ENCODE results near the gene ARMH2.
"Not testable (repeated sequence)": the region's sequence is repeated elsewhere in the genome, so short reads cannot be mapped to it uniquely, and the experiment has no call there.

The ARMH2 gene

GRCh38 chr6:24779416-24780016 is 19.2 kb downstream of the ARMH2 start:
- Histone ChIP-seq H3K36me3 (ENCODE audit: control insufficient read depth, insufficient read depth, low read length) (peaks cover 50% of the 10 kb centered on the region), H3K9me3 (ENCODE audit: control insufficient read depth, low read length) (no peaks in the 10 kb centered on the region), H3K4me1 (ENCODE audit: control insufficient read depth, insufficient read depth, low read length, poor library complexity, severe bottlenecking) (no peaks in the 10 kb centered on the region), H3K27ac (ENCODE audit: low read depth, low read length, severe bottlenecking) (no peak overlapping the region), H3K4me3 (ENCODE audit: extremely low read depth, insufficient read depth, low read length, poor library complexity, severe bottlenecking) (no peak overlapping the region)
- 89 to 91% methylated on average over 1 to 2 of the region's 3 CpGs for WGBS, 2 experiments (ENCODE audit: insufficient coverage in 2 of 2)

GRCh38 chr6:24778878-24779277 is 19.8 kb downstream of the ARMH2 start:
- H3K4me1 ChIP-seq (ENCODE audit: control insufficient read depth, insufficient read depth, low read length, poor library complexity, severe bottlenecking), result no peaks in the 10 kb centered on the region
- peaks cover 44% of the 10 kb centered on the region for H3K36me3 ChIP-seq (ENCODE audit: control insufficient read depth, insufficient read depth, low read length)
- H3K27ac ChIP-seq (ENCODE audit: low read depth, low read length, severe bottlenecking), result no peak overlapping the region
- H3K4me3 ChIP-seq (ENCODE audit: extremely low read depth, insufficient read depth, low read length, poor library complexity, severe bottlenecking), result no peak overlapping the region
- H3K9me3 ChIP-seq (ENCODE audit: control insufficient read depth, low read length), result no peaks in the 10 kb centered on the region

- no peak overlapping the region for H3K4me3 ChIP-seq (ENCODE audit: extremely low read depth, insufficient read depth, low read length, poor library complexity, severe bottlenecking)
- no peaks in the 10 kb centered on the region for H3K4me1 ChIP-seq (ENCODE audit: control insufficient read depth, insufficient read depth, low read length, poor library complexity, severe bottlenecking)
- no peaks in the 10 kb centered on the region for H3K9me3 ChIP-seq (ENCODE audit: control insufficient read depth, low read length)
- no peak overlapping the region for H3K27ac ChIP-seq (ENCODE audit: low read depth, low read length, severe bottlenecking)
- WGBS, 2 experiments (ENCODE audit: insufficient coverage in 2 of 2), result 91 to 100% methylated on average over 1 of the region's 1 CpG
- H3K36me3 ChIP-seq (ENCODE audit: control insufficient read depth, insufficient read depth, low read length), result peaks cover 41% of the 10 kb centered on the region
Measured at GRCh38 chr6:24778121-24778520, 20.6 kb downstream of the ARMH2 start.

DNA sequence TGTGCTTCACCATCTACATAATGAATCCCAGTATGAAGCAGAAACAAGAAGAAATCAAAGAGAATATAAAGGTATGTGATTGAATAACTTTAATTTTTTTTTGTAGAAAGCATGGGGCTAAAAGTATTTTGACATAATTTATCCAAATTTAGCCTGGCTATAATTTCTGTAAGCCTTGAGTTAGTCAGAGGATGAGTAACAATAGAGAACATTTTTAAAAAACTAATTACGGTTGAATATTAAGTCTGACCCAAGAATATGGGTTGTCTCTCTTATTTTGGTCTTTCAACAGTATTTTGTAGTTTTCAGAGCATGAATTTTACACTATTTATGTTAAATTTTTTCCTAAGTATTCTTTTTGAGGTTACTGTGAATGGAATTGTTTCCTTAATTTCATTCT is 21.5 kb downstream of the ARMH2 start:
- Histone ChIP-seq H3K4me3 (ENCODE audit: extremely low read depth, insufficient read depth, low read length, poor library complexity, severe bottlenecking) (no peak overlapping the region), H3K27ac (ENCODE audit: low read depth, low read length, severe bottlenecking) (no peak overlapping the region), H3K36me3 (ENCODE audit: control insufficient read depth, insufficient read depth, low read length) (peaks cover 35% of the 10 kb centered on the region)

DNA sequence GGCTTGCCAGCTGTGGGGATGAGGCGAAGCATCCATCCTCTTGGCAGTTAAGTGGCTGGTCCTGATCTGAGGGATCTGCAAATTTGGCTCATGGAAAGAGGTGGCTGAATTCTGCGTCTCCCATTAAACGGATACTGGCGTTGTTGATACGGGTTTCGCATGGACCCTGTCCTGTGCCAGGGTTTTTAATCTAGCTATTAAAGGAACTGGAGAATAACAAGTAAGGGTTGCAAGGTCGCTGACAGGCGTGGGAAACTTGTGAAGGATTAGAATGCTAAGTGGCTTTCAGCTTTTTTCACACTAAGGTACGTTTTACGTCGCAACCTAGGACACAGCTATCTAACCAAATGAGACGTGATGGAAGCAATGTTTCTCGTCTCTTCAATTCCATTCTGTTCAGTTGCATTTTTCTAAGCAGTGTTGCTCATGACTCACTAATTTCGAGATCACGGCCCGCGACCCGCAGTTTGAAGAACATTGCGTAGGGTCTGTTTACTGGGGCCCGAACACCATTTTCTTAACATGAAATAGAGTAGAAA is 23.1 kb downstream of the ARMH2 start:
- Histone ChIP-seq H3K27ac (ENCODE audit: low read depth, low read length, severe bottlenecking) (peak overlapping the region; percentile 97), H3K9me3 (ENCODE audit: control insufficient read depth, low read length) (no peaks in the 10 kb centered on the region), H3K4me3 (ENCODE audit: extremely low read depth, insufficient read depth, low read length, poor library complexity, severe bottlenecking) (peak overlapping the region; percentile 90), H3K36me3 (ENCODE audit: control insufficient read depth, insufficient read depth, low read length) (peaks cover 21% of the 10 kb centered on the region), H3K4me1 (ENCODE audit: control insufficient read depth, insufficient read depth, low read length, poor library complexity, severe bottlenecking) (no peaks in the 10 kb centered on the region)
- 3 to 7% methylated on average over 17 to 20 of the region's 20 CpGs for WGBS, 2 experiments (ENCODE audit: insufficient coverage in 2 of 2)

More for the DNA sequence above, 21.5 kb downstream of the ARMH2 start:
- no peaks in the 10 kb centered on the region for H3K4me1 ChIP-seq (ENCODE audit: control insufficient read depth, insufficient read depth, low read length, poor library complexity, severe bottlenecking)
- 100% methylated on average over 1 of the region's 1 CpG; no CpG with 5 or more reads in 1 of the 2 experiments for WGBS, 2 experiments (ENCODE audit: insufficient coverage in 2 of 2)
- H3K9me3 ChIP-seq (ENCODE audit: control insufficient read depth, low read length), result no peaks in the 10 kb centered on the region

DNA sequence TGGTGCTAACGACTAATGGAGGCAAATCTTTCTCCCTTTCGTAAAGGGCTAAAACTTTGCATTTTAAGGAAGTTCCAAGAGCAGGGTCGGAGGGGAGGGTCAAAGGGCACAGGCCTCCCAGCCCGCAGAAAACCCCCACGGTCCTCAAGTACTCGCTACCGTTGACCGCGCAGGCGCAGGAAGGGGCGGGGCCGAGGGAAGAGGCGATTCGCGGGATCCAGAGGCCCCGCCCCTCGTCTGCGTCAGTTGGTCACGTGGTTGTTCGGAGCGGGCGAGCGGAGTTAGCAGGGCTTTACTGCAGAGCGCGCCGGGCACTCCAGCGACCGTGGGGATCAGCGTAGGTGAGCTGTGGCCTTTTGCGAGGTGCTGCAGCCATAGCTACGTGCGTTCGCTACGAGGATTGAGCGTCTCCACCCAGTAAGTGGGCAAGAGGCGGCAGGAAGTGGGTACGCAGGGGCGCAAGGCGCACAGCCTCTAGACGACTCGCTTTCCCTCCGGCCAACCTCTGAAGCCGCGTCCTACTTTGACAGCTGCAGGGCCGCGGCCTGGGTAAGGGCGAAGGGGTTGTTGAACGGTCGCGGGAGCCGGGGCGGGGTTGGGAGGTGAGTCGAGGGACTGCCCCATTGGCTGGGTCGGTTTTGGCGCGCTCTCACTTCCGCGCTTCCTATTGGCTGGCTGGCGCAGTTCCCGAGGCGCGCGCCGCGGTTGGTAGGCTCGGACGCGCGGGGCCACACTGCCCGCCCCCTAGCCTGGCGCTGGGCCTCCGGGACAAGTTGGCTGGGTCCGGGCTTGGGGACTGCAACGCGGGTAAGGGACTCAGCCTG is 23.8 kb downstream of the ARMH2 start, which contains the start of gene GMNN:
Gene GMNN, plus strand, starts transcription at position 242 of the 824 bp plus-strand sequence. CDS start 2,310 bp downstream, outside the sequence.
- Histone ChIP-seq H3K4me3 (ENCODE audit: extremely low read depth, insufficient read depth, low read length, poor library complexity, severe bottlenecking) (peak within 1 kb of the TSS; percentile 90), H3K4me1 (ENCODE audit: control insufficient read depth, insufficient read depth, low read length, poor library complexity, severe bottlenecking) (no peaks in the 10 kb centered on the region), H3K27ac (ENCODE audit: low read depth, low read length, severe bottlenecking) (peak within 1 kb of the TSS; percentile 97), H3K9me3 (ENCODE audit: control insufficient read depth, low read length) (no peaks in the 10 kb centered on the region), H3K36me3 (ENCODE audit: control insufficient read depth, insufficient read depth, low read length) (peaks cover 15% of the 10 kb centered on the region)
- 0% methylated on average over 72 to 73 of the region's 75 CpGs for WGBS, 2 experiments (ENCODE audit: insufficient coverage in 2 of 2)

- Histone ChIP-seq H3K27ac (ENCODE audit: low read depth, low read length, severe bottlenecking) (no peak overlapping the region), H3K4me3 (ENCODE audit: extremely low read depth, insufficient read depth, low read length, poor library complexity, severe bottlenecking) (no peak overlapping the region), H3K4me1 (ENCODE audit: control insufficient read depth, insufficient read depth, low read length, poor library complexity, severe bottlenecking) (no peaks in the 10 kb centered on the region), H3K36me3 (ENCODE audit: control insufficient read depth, insufficient read depth, low read length) (no peaks in the 10 kb centered on the region), H3K9me3 (ENCODE audit: control insufficient read depth, low read length) (no peaks in the 10 kb centered on the region)
- 83 to 100% methylated on average over 1 of the region's 5 CpGs for WGBS, 2 experiments (ENCODE audit: insufficient coverage in 2 of 2)
Measured at GRCh38 chr6:24768361-24768760, 30.4 kb downstream of the ARMH2 start.

DNA sequence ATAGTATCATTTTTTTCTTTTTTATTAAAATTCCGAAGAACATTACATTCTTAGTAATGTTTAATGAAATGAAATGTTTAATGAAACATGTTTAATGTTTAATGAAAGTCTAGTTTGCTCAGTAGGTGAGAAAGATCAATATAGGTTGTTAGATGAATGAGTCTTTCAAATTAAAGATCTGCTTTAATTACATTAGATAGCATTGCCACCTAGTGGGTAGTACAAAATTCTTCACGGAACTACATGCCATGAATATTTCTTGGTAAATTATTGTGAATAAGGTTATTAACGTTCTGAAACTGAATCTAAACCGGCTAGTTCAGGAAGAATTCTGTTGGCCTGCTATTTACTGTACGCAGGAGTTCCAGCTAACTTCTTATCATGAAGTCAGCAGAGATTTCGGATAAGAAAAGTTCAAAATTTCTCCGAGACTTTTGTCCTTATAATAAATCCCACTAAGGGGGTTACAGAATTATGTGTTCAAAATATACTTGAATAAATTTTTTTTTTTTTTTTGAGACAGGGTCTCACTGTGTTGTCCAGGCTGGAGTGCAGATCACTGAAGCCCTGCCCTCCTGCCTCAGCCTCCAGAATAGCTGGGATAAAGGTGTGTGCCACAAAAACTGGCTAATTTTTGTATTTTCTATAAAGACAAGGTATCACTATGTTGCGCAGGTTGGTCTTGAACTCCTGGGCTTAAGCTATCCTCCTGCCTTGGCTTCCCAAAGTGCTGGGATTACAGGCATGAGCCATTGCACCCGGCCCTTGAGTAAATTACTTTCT is 31.8 kb downstream of the ARMH2 start:
- WGBS, 2 experiments (ENCODE audit: insufficient coverage in 2 of 2), result 79 to 82% methylated on average over 3 to 5 of the region's 9 CpGs
- Histone ChIP-seq H3K9me3 (ENCODE audit: control insufficient read depth, low read length) (no peaks in the 10 kb centered on the region), H3K36me3 (ENCODE audit: control insufficient read depth, insufficient read depth, low read length) (no peaks in the 10 kb centered on the region), H3K4me3 (ENCODE audit: extremely low read depth, insufficient read depth, low read length, poor library complexity, severe bottlenecking) (no peak overlapping the region), H3K4me1 (ENCODE audit: control insufficient read depth, insufficient read depth, low read length, poor library complexity, severe bottlenecking) (no peaks in the 10 kb centered on the region), H3K27ac (ENCODE audit: low read depth, low read length, severe bottlenecking) (no peak overlapping the region)

- H3K27ac ChIP-seq (ENCODE audit: low read depth, low read length, severe bottlenecking); H3K36me3 ChIP-seq (ENCODE audit: control insufficient read depth, insufficient read depth, low read length); H3K4me1 ChIP-seq (ENCODE audit: control insufficient read depth, insufficient read depth, low read length, poor library complexity, severe bottlenecking); H3K4me3 ChIP-seq (ENCODE audit: extremely low read depth, insufficient read depth, low read length, poor library complexity, severe bottlenecking); H3K9me3 ChIP-seq (ENCODE audit: control insufficient read depth, low read length): not testable (repeated sequence)
- WGBS, 2 experiments (ENCODE audit: insufficient coverage in 2 of 2), result 94 to 100% methylated on average over 2 to 5 of the region's 26 CpGs
Measured at GRCh38 chr6:24765968-24766367, 32.7 kb downstream of the ARMH2 start.
